Heart left ventricle (tissue), 13 donors: ENCODE measurements around the gene DTX3.

Experiments used
- POLR2A ChIP-seq, 2 donors: fragments of 450-650 bp; IDR thresholded peaks; one replicate each; pipeline ENCODE4 v1.6.1; 2017; ENCODE audit warnings: antibody characterized with exemption in 2 of 2, mild to moderate bottlenecking in 2 of 2, moderate library complexity in 2 of 2
- TF ChIP-seq, protein P1 (sequence below), 12 donors: fragments of 200-600 bp; sonication (generic) in 4 of 12; IDR thresholded peaks; one replicate each; pipeline versions ENCODE4 v1.5.0 to v1.8.0; 2018 to 2022; ENCODE audit warnings: antibody characterized with exemption in 12 of 12, mild to moderate bottlenecking in 5 of 12
- donor health status: ischemic (EF 13 %, LVEDD 7.1; RV severe dilation, severe dysfunction).
- donor health status: DM: no; HTN: yes; CAD: no.
- donor health status: DM: no; HTN: no; CAD: no.
- donor health status: ischemic (EF 25% LVEDD 6.9; RV normal size, moderate dysfunction).
- donor health status: ischemic (EF 25% LVEDD 5.7; RV mildly dilated, moderate dysfunction).
- donor health status: ischemic (EF 35%, LVEDD 5.7; RV mildly dilated, moderate dysfunction).
- donor health status: nonischemic (EF 11% LVEDD 7.7; RV severe dilation, severe dysfunction).
- donor health status: DM: yes; HTN: yes; CAD: no.
- donor health status: PGD.
- donor health status: ischemic (EF 29% LVEDD 5.4; RV normal size, mild dysfunction).
- donor health status: nonischemic (EF 23%, LVEDD 6.1; RV moderate dilation, normal function).

DNA sequence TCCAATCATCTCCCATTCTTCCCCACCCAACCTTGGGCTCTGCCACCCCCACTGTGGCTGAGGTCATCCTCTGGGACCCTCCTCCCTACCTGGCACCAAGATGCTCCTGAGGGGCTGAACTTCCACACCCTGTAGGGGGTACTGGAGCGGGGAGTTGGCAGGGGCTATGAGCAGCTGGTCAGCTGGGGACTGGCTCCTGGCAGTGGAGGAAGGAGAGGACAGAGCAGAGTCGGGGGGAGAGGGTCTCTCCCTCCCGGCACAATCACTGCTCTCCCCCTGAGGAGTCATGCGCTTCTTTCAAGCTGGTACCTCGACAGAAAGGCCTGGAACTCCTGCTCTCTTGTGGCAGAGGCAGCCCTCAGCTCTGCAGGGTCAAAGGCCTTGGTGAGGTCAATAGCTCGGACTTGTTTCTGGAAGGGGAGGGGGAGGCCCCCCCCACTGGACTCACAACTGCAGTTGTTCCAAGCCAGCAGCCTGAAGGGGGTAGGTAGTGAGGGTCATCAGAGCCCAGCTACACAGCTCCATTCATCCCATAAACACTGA is 26.3 kb downstream of the DTX3 start:
- TF ChIP-seq, protein P1, sequence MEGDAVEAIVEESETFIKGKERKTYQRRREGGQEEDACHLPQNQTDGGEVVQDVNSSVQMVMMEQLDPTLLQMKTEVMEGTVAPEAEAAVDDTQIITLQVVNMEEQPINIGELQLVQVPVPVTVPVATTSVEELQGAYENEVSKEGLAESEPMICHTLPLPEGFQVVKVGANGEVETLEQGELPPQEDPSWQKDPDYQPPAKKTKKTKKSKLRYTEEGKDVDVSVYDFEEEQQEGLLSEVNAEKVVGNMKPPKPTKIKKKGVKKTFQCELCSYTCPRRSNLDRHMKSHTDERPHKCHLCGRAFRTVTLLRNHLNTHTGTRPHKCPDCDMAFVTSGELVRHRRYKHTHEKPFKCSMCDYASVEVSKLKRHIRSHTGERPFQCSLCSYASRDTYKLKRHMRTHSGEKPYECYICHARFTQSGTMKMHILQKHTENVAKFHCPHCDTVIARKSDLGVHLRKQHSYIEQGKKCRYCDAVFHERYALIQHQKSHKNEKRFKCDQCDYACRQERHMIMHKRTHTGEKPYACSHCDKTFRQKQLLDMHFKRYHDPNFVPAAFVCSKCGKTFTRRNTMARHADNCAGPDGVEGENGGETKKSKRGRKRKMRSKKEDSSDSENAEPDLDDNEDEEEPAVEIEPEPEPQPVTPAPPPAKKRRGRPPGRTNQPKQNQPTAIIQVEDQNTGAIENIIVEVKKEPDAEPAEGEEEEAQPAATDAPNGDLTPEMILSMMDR (IDR thresholded peaks at IDR 0.05), result no peak
- TF ChIP-seq POLR2A (IDR thresholded peaks at IDR 0.05), result no peak
